ENCODE measurements around the gene SLC1A4.

Gene SLC1A4

GRCh38 chr2:65059071-65059470 is 69.9 kb downstream of the SLC1A4 start:
- Histone ChIP-seq H3K27me3 (ENCODE audit: control insufficient read depth, insufficient read depth, low read length) (no peaks in the 10 kb centered on the region), H3K9me3 (replicated peaks; ENCODE audit: low read length) (no peaks in the 10 kb centered on the region), H3K36me3 (ENCODE audit: insufficient read depth, low read length) (no peaks in the 10 kb centered on the region), H3K4me1 (ENCODE audit: control insufficient read depth, insufficient read depth, low read length) (peaks cover 29% of the 10 kb centered on the region), H3K9ac (ENCODE audit: low read depth, low read length) (no peak overlapping the region), H3K4me2 (ENCODE audit: low read length) (no peak overlapping the region), H3K4me3 (ENCODE audit: low read length) (no peak overlapping the region)

DNA sequence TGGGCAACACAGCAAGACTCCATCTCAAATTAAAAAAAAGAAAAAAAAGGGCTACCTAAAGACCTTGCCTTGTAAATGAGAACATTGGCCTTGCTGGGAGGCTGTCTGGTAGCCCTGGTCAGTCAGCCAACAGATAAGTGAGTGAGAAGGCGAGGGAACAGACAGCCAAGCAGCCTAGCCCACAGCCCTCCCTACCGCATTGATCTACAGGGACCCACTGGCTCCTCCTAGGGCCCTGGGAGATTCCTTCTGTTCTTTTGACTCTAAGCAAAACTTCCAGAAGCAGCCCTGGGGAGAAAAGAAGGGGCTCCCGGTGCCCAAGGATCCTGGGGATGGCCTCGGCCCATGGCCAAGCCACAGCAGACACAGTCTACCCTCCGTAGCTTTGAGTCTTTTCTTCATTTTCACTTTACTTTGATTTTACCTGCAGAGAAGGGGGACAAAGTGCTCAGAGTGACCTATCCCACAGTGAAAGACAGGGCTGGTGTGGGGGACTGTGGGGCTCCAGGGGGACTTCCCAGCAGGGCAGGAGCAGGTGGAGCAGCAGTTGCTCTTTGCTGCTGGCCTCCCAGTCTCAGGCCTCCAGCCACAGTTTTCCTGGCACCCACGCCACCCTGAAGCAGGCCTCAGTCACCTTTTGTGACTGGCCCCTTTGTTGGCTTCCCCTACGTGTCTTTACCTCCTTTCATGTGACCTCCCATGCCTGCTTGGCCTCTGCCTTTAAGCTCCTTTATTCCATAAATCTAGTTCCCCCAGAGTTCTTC is 72.1 kb downstream of the SLC1A4 start:
- no peak overlapping the region for H3K4me2 ChIP-seq (ENCODE audit: low read length)
- H3K9me3 ChIP-seq (replicated peaks; ENCODE audit: low read length): no peaks in the 10 kb centered on the region
- H3K36me3 ChIP-seq (ENCODE audit: insufficient read depth, low read length): no peaks in the 10 kb centered on the region
- no peak overlapping the region for H3K9ac ChIP-seq (ENCODE audit: low read depth, low read length)
- no peaks in the 10 kb centered on the region for H3K27me3 ChIP-seq (ENCODE audit: control insufficient read depth, insufficient read depth, low read length)
- H3K4me1 ChIP-seq (ENCODE audit: control insufficient read depth, insufficient read depth, low read length): peaks cover 47% of the 10 kb centered on the region
- H3K4me3 ChIP-seq (ENCODE audit: low read length): no peak overlapping the region

DNA sequence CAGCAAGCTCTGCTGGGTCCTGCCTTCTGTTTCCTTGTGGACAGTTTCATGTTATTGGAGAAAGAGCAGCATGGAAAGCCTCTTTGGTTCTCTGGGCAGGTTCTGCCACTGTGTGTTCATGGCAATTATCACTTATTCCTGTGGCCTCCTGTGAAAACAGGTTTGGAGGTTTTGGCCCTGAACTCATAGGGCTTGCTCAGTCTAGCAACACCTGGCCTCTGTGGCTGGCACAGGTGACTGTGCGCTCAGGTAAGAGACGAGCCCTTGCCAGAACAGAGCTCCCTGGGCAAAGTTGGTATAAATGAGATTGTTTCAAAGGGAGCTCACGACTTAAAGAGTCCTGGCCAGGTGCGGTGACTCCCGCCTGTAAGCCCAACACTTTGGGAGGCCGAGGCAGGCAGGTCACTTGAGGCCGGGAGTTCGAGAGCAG is 72.7 kb downstream of the SLC1A4 start:
- Histone ChIP-seq H3K9ac (ENCODE audit: low read depth, low read length) (no peak overlapping the region), H3K36me3 (ENCODE audit: insufficient read depth, low read length) (no peaks in the 10 kb centered on the region), H3K9me3 (replicated peaks; ENCODE audit: low read length) (no peaks in the 10 kb centered on the region), H3K4me3 (ENCODE audit: low read length) (no peak overlapping the region), H3K4me1 (ENCODE audit: control insufficient read depth, insufficient read depth, low read length) (peaks cover 47% of the 10 kb centered on the region), H3K4me2 (ENCODE audit: low read length) (no peak overlapping the region), H3K27me3 (ENCODE audit: control insufficient read depth, insufficient read depth, low read length) (no peaks in the 10 kb centered on the region)

DNA sequence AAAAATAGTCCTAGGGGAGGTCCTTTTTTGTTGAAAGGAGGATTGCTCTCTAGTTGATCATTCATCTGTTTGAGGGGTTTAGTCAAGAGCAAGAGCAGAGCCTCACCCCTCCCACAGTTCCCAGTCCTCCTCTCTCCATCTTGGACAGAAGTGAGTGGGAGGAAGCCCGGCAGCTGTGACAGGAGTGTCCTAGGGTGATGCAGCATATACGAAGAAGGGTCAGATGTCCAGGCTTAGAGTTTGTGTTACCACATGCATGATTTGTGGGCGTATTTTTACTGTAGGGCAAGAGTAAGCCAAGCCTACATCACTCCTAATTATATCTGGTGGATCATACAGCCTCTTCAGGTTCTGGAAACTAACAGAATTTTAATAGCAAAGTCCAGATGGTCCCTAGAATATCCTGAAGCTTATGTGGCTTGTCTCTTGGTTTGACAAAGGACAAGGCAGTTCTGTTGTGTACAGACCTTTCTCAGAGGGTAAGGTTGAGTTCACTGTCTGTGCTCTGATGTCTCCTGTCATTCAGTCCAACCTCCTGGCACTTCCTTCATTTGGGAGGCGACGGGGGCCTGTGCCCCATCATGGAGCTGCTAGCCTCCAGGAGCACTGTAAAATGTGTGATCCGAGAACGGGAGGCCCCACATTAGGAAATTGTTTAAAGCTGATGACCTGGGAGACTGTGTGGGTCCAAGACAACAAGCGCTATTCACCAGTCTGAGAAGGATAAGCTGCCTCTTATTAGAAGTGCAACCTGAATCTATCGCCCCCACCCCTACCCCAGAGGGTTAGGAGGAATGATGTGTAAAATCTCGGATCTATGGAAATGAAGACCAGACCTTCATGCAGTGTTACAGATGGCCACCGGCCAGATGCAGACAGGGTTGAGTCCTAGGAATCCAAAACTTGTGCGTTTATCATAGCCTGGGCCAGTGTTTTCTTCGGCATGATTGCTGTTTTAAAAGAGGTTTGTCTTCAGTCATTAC is 73.9 kb downstream of the SLC1A4 start:
- Histone ChIP-seq H3K4me1 (ENCODE audit: control insufficient read depth, insufficient read depth, low read length) (peaks cover 39% of the 10 kb centered on the region), H3K4me2 (ENCODE audit: low read length) (peak overlapping the region; percentile 50), H3K36me3 (ENCODE audit: insufficient read depth, low read length) (no peaks in the 10 kb centered on the region), H3K4me3 (ENCODE audit: low read length) (no peak overlapping the region), H3K27me3 (ENCODE audit: control insufficient read depth, insufficient read depth, low read length) (no peaks in the 10 kb centered on the region), H3K9me3 (replicated peaks; ENCODE audit: low read length) (no peaks in the 10 kb centered on the region), H3K9ac (ENCODE audit: low read depth, low read length) (no peak overlapping the region)

DNA sequence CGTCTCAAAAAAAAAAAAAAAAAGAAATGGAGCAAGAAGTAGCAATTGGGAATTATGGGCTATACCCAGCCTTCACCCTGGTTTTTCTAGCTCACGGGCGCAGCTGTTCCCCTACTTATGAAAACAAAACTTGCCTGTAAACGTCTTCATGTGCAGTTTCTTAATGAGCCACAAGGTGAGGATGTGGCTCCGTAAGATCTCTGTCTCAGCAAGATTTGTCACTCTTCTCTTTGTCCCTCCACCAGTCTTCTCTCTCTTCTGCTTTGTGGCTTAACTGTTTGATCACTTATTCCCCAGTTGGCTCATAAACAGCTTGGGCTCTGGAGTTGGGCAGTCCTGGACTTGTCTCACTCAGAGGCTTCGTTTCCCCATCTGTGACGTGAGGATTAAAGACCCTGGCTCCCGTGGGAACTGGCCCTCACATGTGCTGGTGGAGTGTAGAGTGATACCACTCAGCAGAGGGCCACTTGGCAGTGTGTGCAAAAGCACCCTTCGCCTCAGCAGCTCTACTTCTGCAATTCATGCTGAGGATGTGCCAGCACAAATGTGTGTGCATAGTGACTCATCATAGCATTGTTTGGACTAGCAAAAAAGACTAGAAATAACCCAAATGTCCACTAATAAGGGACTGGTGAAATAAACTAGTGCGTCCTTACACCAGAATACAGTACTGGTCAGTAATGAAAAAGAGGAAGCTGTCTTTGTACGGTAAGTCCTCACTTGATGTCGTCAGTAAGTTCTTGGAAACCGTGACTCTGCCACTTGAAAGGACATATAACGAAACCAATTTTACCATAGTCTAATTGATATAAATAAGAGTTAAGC is 75.7 kb downstream of the SLC1A4 start:
- Histone ChIP-seq H3K36me3 (ENCODE audit: insufficient read depth, low read length) (peaks cover 7% of the 10 kb centered on the region), H3K27me3 (ENCODE audit: control insufficient read depth, insufficient read depth, low read length) (no peaks in the 10 kb centered on the region), H3K9me3 (replicated peaks; ENCODE audit: low read length) (no peaks in the 10 kb centered on the region), H3K9ac (ENCODE audit: low read depth, low read length) (peak overlapping the region; percentile 58), H3K4me1 (ENCODE audit: control insufficient read depth, insufficient read depth, low read length) (peaks cover 40% of the 10 kb centered on the region), H3K4me2 (ENCODE audit: low read length) (peak overlapping the region; percentile 78), H3K4me3 (ENCODE audit: low read length) (peak overlapping the region; percentile 58)

DNA sequence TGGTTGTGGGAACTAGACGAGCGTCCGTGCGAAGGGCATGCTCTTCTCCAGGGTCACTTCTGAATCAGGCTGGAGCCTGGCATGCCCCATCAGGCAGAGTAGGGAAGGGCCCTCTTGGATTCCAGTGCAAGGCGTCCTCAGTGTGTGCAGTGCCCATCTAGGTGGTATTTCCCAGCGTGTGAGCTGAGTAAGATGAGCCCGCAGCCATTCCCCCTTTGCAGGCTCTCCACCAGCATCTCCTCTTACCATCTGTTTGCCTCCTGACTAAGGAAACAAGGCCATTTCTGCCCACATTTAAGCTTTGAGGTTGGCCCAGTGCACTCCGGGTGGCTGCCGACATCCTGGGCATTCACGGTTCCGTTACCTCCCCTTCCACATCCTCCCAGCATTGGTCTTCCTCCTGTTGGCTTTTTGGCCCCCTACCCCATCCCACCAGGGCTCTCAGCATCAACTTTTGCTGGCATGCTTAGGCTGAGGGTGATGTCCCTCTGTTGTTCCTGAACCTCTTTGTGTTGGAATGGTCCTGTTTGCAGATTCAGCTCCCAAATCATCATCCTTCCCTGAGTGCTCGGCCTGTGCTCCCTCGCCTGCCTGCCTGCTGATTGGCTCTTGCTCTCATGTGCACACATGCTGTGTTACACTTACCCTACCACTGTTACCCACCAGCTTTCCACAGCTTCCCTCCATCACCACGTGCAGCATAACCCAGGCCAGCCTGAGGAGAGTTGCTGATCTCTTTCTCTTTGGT is 78.8 kb downstream of the SLC1A4 start:
- Histone ChIP-seq H3K4me1 (ENCODE audit: control insufficient read depth, insufficient read depth, low read length) (peaks cover 48% of the 10 kb centered on the region), H3K27me3 (ENCODE audit: control insufficient read depth, insufficient read depth, low read length) (no peaks in the 10 kb centered on the region), H3K4me3 (ENCODE audit: low read length) (no peak overlapping the region), H3K36me3 (ENCODE audit: insufficient read depth, low read length) (peaks cover 30% of the 10 kb centered on the region), H3K9me3 (replicated peaks; ENCODE audit: low read length) (no peaks in the 10 kb centered on the region), H3K9ac (ENCODE audit: low read depth, low read length) (no peak overlapping the region), H3K4me2 (ENCODE audit: low read length) (no peak overlapping the region)

DNA sequence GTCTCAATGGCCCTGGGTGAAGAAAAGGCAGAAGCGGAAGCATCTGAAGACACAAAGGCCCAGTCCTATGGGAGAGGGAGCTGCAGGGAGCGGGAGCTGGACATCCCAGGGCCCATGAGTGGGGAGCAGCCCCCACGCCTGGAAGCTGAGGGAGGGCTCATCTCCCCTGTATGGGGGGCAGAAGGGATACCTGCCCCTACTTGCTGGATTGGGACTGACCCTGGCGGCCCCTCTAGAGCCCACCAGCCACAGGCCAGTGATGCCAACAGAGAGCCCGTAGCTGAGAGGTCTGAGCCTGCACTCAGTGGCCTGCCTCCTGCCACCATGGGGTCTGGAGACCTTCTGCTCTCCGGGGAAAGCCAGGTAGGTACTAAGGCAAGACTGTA is 80.2 kb downstream of the SLC1A4 start:
- Histone ChIP-seq H3K36me3 (ENCODE audit: insufficient read depth, low read length) (peaks cover 45% of the 10 kb centered on the region), H3K9ac (ENCODE audit: low read depth, low read length) (no peak overlapping the region), H3K4me2 (ENCODE audit: low read length) (no peak overlapping the region), H3K4me1 (ENCODE audit: control insufficient read depth, insufficient read depth, low read length) (peaks cover 33% of the 10 kb centered on the region), H3K9me3 (replicated peaks; ENCODE audit: low read length) (no peaks in the 10 kb centered on the region), H3K27me3 (ENCODE audit: control insufficient read depth, insufficient read depth, low read length) (no peaks in the 10 kb centered on the region), H3K4me3 (ENCODE audit: low read length) (no peak overlapping the region)

- peaks cover 50% of the 10 kb centered on the region for H3K36me3 ChIP-seq (ENCODE audit: insufficient read depth, low read length)
- H3K4me3 ChIP-seq (ENCODE audit: low read length): no peak overlapping the region
- no peak overlapping the region for H3K9ac ChIP-seq (ENCODE audit: low read depth, low read length)
- no peaks in the 10 kb centered on the region for H3K9me3 ChIP-seq (replicated peaks; ENCODE audit: low read length)
- H3K4me1 ChIP-seq (ENCODE audit: control insufficient read depth, insufficient read depth, low read length): peaks cover 29% of the 10 kb centered on the region
- H3K27me3 ChIP-seq (ENCODE audit: control insufficient read depth, insufficient read depth, low read length): no peaks in the 10 kb centered on the region
- H3K4me2 ChIP-seq (ENCODE audit: low read length): no peak overlapping the region
Observed at GRCh38 chr2:65070172-65070830, 81.1 kb downstream of the SLC1A4 start.

- H3K4me2 ChIP-seq (ENCODE audit: low read length): no peak overlapping the region
- peaks cover 29% of the 10 kb centered on the region for H3K4me1 ChIP-seq (ENCODE audit: control insufficient read depth, insufficient read depth, low read length)
- no peaks in the 10 kb centered on the region for H3K9me3 ChIP-seq (replicated peaks; ENCODE audit: low read length)
- H3K9ac ChIP-seq (ENCODE audit: low read depth, low read length): no peak overlapping the region
- H3K4me3 ChIP-seq (ENCODE audit: low read length): no peak overlapping the region
- peaks cover 50% of the 10 kb centered on the region for H3K36me3 ChIP-seq (ENCODE audit: insufficient read depth, low read length)
- no peaks in the 10 kb centered on the region for H3K27me3 ChIP-seq (ENCODE audit: control insufficient read depth, insufficient read depth, low read length)
Observed at GRCh38 chr2:65070856-65071255, 81.7 kb downstream of the SLC1A4 start.

- Histone ChIP-seq H3K9ac (ENCODE audit: low read depth, low read length) (no peak overlapping the region), H3K27me3 (ENCODE audit: control insufficient read depth, insufficient read depth, low read length) (no peaks in the 10 kb centered on the region), H3K4me3 (ENCODE audit: low read length) (no peak overlapping the region), H3K4me2 (ENCODE audit: low read length) (no peak overlapping the region), H3K36me3 (ENCODE audit: insufficient read depth, low read length) (peaks cover 53% of the 10 kb centered on the region), H3K9me3 (replicated peaks; ENCODE audit: low read length) (no peaks in the 10 kb centered on the region), H3K4me1 (ENCODE audit: control insufficient read depth, insufficient read depth, low read length) (peaks cover 32% of the 10 kb centered on the region)
Observed at GRCh38 chr2:65071499-65072180, 82.4 kb downstream of the SLC1A4 start.

All from skeletal muscle satellite cell (primary cell).